IPS-NIHi7 (cell line): Measurements from ENCODE around the gene MYH10.
"Not testable (repeated sequence)": the region's sequence is repeated elsewhere in the genome, so short reads cannot be mapped to it uniquely, and the experiment has no call there.

Source experiments
- DNase-seq: peaks from one replicate; pipeline ENCODE4 v3.0.0; 2012; ENCODE audit warnings: mixed read lengths; ENCODE audit errors: extremely low spot score

Gene MYH10

GRCh38 chr17:8556074-8556473 lies 74.5 kb downstream of the MYH10 start:
- DNase-seq, result no peak

DNA sequence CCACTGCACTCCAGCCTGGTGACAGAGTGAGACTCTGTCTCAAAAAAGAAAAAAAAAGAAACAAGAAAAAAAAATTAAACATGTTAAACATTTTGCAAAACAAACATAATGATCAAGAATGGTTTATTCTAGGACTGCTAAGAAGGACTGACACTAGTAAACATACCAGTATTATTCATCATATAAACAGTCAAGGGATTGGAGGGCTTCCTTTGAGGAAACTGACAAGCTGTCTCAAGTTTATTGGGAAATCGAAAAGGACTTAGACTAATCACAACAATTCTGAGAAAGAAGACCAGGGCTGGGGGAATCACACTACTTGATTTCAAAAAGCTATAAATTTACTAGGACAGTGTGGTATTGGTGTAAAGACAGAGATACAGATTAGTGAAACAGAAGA lies 75.5 kb downstream of the MYH10 start:
- DNase-seq, result no peak

GRCh38 chr17:8552577-8553320 lies 77.8 kb downstream of the MYH10 start:
- no peak for DNase-seq

DNA sequence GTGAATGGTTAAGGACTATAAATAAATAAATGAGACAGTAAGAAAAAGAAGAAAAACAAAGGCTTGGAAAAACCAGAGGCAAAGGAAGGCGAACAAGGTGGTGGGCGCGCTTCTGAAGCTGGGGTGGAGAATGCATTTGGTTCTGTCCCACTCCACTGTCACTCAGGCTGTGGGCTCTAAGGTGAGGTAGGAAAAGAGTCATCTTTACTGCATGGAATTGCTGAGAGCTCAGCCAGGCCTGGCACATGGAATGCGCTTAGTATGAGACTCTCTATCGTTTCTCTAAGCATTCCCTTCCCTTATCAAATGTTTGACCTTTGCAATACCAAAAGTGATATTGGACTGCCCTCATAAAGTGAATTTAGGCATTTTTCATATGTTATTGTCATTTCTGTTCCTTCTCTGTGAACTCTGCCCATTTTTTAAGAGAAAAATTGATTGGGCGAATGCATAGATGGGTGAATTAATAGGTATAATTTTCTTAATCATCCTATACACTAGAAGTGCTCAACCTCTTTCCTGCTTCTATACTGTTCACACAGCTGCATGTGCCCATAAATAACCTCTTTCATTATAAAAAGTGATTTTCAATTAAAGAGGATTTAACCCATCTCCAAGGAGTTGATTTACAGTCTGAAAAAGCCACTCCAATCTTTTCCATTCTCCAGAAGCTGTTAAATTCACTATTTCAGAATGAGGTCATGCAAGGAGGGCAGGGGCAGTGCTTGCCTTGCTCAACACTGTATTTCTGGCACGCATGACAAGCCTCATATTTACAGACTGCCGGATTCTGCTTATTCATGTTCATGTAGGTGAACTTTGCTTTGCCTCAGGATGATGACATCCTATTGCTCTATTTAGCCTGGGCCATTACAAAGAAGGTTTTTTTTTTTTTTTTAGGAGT lies 87.7 kb downstream of the MYH10 start:
- DNase-seq, result no peak

DNA sequence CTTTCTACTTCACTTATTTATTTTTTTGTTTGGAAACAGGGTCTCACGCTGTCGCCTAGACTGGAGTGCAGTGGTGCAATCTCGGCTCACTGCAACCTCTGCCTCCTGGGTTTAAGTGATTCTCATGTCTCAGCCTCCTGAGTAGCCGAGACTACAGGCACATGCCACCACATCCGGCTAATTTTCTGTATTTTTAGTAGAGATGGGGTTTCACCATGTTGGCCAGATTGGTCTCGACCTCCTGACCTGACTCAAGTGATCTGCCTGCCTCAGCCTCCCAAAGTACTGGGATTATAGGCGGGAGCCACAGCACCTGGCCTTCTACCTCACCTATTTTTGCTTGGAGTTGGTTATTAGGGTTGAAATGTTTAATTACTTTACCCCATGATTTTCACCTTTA lies 90.5 kb downstream of the MYH10 start:
- DNase-seq, result not testable (repeated sequence)

GRCh38 chr17:8537734-8538133 lies 92.8 kb downstream of the MYH10 start:
- no peak for DNase-seq

- DNase-seq, result no peak
Observed at GRCh38 chr17:8534498-8535188, 95.9 kb downstream of the MYH10 start.

- peak; percentile 17 for DNase-seq
Observed at GRCh38 chr17:8532021-8532420, 98.5 kb downstream of the MYH10 start.

DNA sequence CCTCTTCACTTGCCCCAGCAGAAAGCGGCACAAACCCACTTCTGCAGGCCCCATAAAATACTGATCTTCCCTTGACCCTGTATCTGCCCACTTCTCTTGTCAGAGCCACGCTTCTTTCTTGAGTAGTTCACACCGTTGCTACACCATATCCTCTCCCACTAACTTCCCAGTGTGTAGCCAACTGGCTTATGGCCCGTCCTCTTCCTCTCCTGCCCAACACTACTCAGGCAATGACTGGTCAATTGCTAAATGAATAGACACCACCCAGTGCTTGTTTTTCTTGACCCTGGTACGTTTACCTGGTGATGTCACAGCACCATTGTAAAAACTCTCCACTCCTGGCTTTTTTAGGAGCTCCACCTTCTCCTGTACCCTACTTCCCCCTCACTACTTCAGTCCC lies 107.9 kb downstream of the MYH10 start:
- DNase-seq, result no peak

DNA sequence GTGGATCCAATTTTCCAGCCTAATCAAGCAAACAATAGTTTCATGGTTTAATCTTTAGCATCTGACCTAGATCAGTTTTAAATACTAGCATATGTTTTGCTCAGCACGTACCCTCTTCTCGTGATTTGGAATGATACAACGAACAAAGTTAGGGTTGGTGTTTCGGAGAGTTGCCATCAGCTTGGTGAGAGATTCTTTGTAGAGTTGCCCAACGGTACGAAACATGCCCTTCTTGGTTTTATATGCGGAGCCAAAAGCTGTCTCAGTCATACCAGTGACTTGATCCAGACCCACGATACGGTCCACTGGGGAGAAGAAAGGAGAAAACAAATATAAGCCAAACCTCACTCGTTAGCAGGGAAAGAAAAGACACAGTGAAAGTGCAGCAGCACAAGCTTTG lies 109.5 kb downstream of the MYH10 start:
- no peak for DNase-seq

DNA sequence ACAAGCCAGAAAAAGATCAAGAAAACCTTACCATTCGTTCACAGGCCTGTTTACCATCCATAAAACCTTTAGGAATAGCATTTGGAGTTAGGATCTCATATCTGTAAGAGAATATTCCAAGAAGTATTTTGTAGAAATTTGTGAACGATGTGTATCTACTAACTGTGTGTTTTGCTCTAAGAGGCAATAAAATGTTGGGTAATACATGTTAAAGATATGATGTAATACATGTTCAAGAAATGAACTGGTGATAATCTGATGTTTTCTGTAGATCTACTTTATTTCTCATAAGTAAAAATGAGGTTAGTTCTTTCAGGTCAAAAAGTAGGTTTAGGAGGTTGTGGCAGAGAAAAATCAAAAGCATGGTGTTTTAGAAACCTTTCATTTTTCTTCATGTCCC lies 111.7 kb downstream of the MYH10 start:
- DNase-seq, result no peak

- no peak for DNase-seq
Observed at GRCh38 chr17:8518326-8518725, 112.2 kb downstream of the MYH10 start.

DNA sequence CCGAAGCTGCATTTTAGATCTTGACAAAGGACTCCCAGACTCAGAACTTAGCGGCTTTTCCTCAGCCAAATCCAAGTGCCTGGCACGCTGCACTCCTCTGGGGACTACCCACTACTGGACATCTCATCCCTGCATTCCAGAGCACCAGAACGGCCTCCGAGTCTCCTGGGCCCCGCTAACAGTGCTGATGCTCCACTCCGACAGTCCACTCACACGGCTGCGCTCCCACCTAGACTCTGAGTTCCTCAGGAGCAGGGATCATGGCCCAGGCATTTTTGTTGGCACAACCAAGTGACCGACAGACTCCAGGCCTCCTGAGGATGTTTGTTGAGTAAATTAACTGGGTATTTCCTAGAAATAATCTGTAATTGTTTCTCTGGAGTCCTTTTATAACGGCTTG lies 115.7 kb downstream of the MYH10 start:
- no peak for DNase-seq

DNA sequence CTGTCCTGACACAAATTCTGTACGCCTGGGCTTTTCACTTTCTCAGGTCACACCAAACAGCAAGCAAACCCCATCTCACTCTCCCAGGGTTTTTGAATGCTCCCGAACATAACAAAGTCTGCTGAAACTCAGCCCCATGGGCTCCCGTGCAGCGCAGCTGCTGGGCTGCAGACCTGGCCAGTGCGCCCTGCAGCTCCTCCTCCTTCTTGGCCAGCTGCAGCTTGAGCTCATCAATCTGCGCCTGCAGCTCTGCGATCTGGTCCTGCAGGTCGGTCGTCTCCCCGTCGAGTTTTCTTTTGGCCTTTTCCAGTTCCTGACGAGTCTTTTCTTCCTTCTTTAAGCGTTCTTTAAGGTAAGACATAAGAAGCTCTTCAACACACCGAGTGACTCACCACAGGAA lies 124.4 kb downstream of the MYH10 start:
- DNase-seq, result no peak

- DNase-seq, result no peak
Observed at GRCh38 chr17:8504460-8505207, 125.9 kb downstream of the MYH10 start.

DNA sequence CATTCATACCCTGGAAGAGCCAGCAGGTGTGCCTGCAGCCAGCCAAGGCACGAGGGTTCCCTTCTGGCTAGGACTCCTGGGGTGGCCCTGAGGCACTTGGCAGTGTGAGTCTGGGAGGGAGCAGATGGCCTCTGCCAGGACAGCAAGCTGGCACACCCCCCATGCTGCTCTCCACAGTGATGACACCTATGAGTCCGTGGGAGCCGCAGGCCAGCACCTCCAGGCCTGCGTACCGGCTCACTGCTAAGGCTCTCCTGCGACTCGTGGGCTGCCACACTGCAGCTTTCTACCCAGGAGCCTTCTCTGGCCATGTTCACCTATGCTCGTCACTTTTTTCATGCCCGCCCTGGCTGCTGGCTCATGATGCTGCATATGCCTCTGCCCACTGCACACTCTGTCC lies 126.7 kb downstream of the MYH10 start:
- DNase-seq, result no peak

GRCh38 chr17:8503368-8503767 lies 127.2 kb downstream of the MYH10 start:
- DNase-seq, result no peak

- DNase-seq, result no peak
Observed at GRCh38 chr17:8502126-8502525, 128.4 kb downstream of the MYH10 start.

DNA sequence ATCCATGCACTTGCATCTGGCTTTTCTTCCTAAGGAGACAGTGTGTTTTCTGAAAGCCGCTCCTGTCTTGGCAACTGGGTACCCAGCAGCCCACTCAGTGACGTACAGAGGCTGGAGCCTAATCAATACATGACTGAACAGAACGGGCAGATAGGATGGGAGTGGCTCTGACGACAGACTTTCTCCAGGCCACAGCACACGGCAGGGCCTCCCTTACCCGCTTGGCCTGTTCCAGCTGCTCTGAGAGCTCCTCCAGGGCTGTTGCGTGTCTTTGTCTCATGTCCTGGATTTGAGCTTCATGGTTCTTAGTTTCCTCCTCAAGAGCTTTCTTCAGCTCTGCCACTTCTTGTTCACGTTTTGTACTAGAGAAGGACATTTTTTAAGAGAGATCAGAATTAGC lies 129.9 kb downstream of the MYH10 start:
- no peak for DNase-seq

GRCh38 chr17:8499614-8500013 lies 130.9 kb downstream of the MYH10 start:
- DNase-seq, result no peak

DNA sequence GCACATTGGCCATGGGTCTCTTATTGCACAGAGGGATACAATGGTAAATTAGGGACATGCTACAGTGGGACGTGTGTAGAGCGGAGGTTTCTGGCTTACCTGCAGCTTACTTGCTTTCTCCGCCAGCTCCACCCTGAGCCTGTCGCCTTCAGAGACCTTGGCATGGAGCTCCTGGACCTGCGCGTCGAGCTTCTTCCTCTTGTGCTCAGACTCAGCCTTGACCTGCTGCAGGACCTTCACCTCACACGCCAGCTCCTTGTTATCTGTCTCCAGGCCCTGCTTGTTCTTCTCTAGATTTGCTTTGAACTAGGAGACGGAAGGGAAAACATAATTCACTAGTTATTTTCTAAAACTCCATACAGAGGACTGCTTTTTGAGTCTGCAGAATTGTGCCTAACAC lies 131.4 kb downstream of the MYH10 start:
- no peak for DNase-seq

GRCh38 chr17:8496081-8496480 lies 134.4 kb downstream of the MYH10 start:
- no peak for DNase-seq
